Activated CD4-positive, alpha-beta T cell treated with anti-CD3 and anti-CD28 coated beads, Interleukin-2, amount 50 U/mL, for 1 hour (primary cell): ENCODE measurements around the gene ASTN1.

Experiments
- DNase-seq: peaks from one replicate; pipeline ENCODE4 v3.0.0-alpha.2; 2020

Gene ASTN1

GRCh38 chr1:177164380-177165068, at the start of gene ASTN1:
Gene ASTN1, minus strand, starts transcription at chr1:177164712. Its CDS starts 36 bp downstream, at chr1:177164676.
- DNase-seq, result no peak

- DNase-seq, result no peak
Measured at GRCh38 chr1:177211231-177211630, 46.7 kb upstream of the ASTN1 start.

GRCh38 chr1:177210071-177210470, 45.6 kb upstream of the ASTN1 start:
- DNase-seq, result no peak

- DNase-seq, result no peak
Measured at GRCh38 chr1:177209357-177209756, 44.8 kb upstream of the ASTN1 start.

GRCh38 chr1:177208920-177209319, 44.4 kb upstream of the ASTN1 start:
- DNase-seq, result no peak

- DNase-seq, result no peak
Measured at GRCh38 chr1:177206831-177207355, 42.4 kb upstream of the ASTN1 start.

- no peak for DNase-seq
Measured at GRCh38 chr1:177200290-177200689, 35.8 kb upstream of the ASTN1 start.

GRCh38 chr1:177198243-177198642, 33.7 kb upstream of the ASTN1 start:
- no peak for DNase-seq

- DNase-seq, result no peak
Measured at GRCh38 chr1:177190308-177190970, 25.9 kb upstream of the ASTN1 start.

GRCh38 chr1:177186639-177187038, 22.1 kb upstream of the ASTN1 start:
- DNase-seq, result no peak

GRCh38 chr1:177185209-177185608, 20.7 kb upstream of the ASTN1 start:
- no peak for DNase-seq

GRCh38 chr1:177183836-177184235, 19.3 kb upstream of the ASTN1 start:
- DNase-seq, result no peak

GRCh38 chr1:177181631-177182291, 17.2 kb upstream of the ASTN1 start:
- no peak for DNase-seq

- no peak for DNase-seq
Measured at GRCh38 chr1:177181280-177181630, 16.7 kb upstream of the ASTN1 start.

GRCh38 chr1:177174921-177175634, 10.6 kb upstream of the ASTN1 start:
- no peak for DNase-seq

GRCh38 chr1:177173976-177174375, 9.5 kb upstream of the ASTN1 start:
- DNase-seq, result no peak

- DNase-seq, result no peak
Measured at GRCh38 chr1:177172866-177173265, 8.4 kb upstream of the ASTN1 start.

- DNase-seq, result no peak
Measured at GRCh38 chr1:177172272-177172671, 7.8 kb upstream of the ASTN1 start.

GRCh38 chr1:177171536-177172123, 7.1 kb upstream of the ASTN1 start:
- no peak for DNase-seq

GRCh38 chr1:177170756-177171535, 6.4 kb upstream of the ASTN1 start, which contains the start of gene BRINP2:
Gene BRINP2, plus strand, starts transcription at chr1:177170958. Its CDS starts 58,919 bp downstream, at chr1:177229877.
- DNase-seq, result no peak

- DNase-seq, result no peak
Measured at GRCh38 chr1:177165069-177165439, 542 bp upstream of the ASTN1 start.

- DNase-seq, result no peak
Measured at GRCh38 chr1:177163844-177164379, 600 bp downstream of the ASTN1 start.
